Measurements from ENCODE around the gene HSCB. TPM values are rescaled to one million over a fixed set of nuclear protein-coding genes. Genes with fewer than 3 reads are reported as not detected.
A peak's percentile ranks its signal among the peaks of the same experiment; 100 is the strongest.

HSCB gene
- total and polyA plus RNA-seq, 9 of the 15 experiments (the other 6 are each of a cell fraction or from before 2014, with no cell fraction given) = 2.6 to 13.1 (median 8.6) TPM

DNA sequence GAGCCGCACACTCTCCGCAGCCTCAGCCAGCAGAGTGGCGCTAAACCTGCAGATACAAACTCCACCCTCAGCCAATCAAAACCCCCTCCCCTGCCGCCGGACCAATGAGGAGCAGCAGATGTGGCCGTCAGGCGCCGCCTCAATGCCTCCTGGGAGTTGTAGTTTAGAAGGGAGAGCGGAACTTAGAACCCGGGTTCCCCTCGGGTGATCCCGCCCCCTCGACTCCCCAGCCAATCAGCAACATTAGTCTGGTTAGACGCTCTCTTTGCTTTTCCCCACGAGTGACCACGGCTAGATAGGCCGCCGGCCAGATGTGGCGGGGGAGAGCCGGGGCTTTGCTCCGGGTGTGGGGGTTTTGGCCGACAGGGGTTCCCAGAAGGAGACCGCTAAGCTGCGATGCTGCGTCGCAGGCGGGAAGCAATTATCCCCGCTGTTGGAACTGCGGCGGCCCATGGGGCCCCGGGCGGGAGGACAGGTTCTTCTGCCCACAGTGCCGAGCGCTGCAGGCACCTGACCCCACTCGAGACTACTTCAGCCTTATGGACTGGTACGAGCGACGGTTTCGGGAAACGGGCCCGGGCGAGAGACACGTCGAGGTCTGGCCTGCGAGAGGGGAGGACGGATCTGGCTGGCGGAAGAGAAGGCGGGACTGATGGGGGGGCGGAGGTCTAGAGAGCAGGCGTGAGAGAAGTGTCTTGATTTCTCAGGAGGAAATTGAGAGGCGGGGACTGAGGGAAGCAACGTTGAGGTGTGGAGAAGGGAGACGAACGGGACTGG, at the start of gene HSCB, which contains the start of gene CHEK2 (continued):
- no peak for TF ChIP-seq ID3 (CRISPR knock-in tag; IDR thresholded peaks at IDR 0.05)
- TF ChIP-seq ID3 (tag; IDR thresholded peaks at IDR 0.05) = no peak
- TF ChIP-seq C11orf30 (IDR thresholded peaks at IDR 0.05; ENCODE audit: low read depth) = peak; percentile 49; the same call in 1 of the 2 replicates
- no peak for TF ChIP-seq HNRNPH1 (optimal IDR thresholded peaks at IDR 0.05; ENCODE audit: low read depth, low read length)
- no peak for TF ChIP-seq ZNF12 (CRISPR knock-in tag; IDR thresholded peaks at IDR 0.05)
- peak; percentile 91 for TF ChIP-seq GABPB1 (CRISPR knock-in tag; IDR thresholded peaks at IDR 0.05)
- no peak for TF ChIP-seq ZFPM2 (CRISPR knock-in tag; IDR thresholded peaks at IDR 0.05)
- peak; percentile 96 for TF ChIP-seq HCFC1 (IDR thresholded peaks at IDR 0.05; ENCODE audit: low read depth, low read length)
- TF ChIP-seq ZBTB7A (IDR thresholded peaks at IDR 0.05; ENCODE audit: borderline replicate concordance, control insufficient read depth, low read depth, low read length) = peak; percentile 83; the same call in 1 of the 2 replicates
- TF ChIP-seq SMAD3 (CRISPR knock-in tag; conservative IDR thresholded peaks at IDR 0.05) = no peak
- TF ChIP-seq NFIC (IDR thresholded peaks at IDR 0.05) = peak; percentile 48
- TF ChIP-seq, protein P1, sequence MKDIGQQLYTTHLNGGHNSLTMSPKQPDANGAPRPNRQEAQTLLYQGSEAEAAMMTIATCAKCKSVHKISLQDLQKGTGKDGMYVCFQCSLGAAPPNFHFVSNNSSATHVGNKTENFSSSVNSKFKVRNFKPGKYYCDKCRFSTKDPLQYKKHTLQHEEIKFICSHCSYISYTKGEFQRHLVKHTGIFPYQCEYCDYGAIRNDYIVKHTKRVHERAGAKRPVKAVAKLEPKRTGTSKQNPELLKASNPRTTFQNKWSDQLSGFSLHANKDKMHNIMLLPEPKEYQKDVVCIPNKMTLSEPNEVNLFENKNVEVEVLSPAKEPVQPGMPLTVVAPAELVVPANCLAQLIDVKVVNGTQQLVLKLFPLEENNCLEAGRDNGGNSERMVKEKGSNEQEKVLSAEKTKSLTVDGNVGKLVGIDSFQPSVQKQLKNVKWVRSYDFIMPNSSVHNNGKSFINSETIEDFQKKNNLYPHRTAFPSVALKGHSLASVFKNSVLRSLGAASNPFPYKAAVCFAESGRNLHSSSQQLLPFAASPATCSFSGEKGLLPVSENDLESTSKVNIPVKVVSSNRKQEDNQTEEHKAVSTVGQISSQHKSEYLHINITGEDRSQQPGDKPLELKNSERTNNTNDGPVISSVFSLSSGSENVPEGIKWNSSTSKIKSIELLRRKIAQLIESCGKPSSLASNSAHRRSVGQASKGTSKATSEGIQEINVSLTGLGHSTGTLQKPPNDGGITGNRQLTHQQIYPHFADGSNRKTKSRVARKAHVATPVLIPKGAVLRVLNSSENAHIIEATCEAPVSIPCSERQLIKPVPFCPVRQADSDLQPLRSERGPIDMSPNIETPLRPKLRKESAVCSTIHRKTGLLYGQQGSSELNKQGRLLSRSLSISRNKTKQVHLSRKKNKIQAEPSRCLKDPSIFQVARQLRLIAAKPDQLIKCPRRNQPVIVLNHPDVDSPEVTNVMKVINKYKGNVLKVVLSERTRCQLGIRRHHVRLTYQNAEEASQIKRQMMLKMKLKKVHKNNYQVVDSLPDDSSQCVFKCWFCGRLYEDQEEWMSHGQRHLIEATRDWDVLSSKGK (CRISPR knock-in tag; IDR thresholded peaks at IDR 0.05) = no peak
- TF ChIP-seq EP400 (IDR thresholded peaks at IDR 0.05) = peak; percentile 92
- TF ChIP-seq, protein P2, sequence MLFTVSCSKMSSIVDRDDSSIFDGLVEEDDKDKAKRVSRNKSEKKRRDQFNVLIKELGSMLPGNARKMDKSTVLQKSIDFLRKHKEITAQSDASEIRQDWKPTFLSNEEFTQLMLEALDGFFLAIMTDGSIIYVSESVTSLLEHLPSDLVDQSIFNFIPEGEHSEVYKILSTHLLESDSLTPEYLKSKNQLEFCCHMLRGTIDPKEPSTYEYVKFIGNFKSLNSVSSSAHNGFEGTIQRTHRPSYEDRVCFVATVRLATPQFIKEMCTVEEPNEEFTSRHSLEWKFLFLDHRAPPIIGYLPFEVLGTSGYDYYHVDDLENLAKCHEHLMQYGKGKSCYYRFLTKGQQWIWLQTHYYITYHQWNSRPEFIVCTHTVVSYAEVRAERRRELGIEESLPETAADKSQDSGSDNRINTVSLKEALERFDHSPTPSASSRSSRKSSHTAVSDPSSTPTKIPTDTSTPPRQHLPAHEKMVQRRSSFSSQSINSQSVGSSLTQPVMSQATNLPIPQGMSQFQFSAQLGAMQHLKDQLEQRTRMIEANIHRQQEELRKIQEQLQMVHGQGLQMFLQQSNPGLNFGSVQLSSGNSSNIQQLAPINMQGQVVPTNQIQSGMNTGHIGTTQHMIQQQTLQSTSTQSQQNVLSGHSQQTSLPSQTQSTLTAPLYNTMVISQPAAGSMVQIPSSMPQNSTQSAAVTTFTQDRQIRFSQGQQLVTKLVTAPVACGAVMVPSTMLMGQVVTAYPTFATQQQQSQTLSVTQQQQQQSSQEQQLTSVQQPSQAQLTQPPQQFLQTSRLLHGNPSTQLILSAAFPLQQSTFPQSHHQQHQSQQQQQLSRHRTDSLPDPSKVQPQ (CRISPR knock-in tag; IDR thresholded peaks at IDR 0.05; ENCODE audit: borderline replicate concordance) = no peak
- no peak for TF ChIP-seq U2AF2 (optimal IDR thresholded peaks at IDR 0.05; ENCODE audit: low read depth, low read length)
- no peak for TF ChIP-seq CHCHD3 (CRISPR knock-in tag; IDR thresholded peaks at IDR 0.05)
- TF ChIP-seq ZKSCAN1 (IDR thresholded peaks at IDR 0.05; ENCODE audit: low read depth, low read length) = no peak
- no peak for TF ChIP-seq SNRNP70 (optimal IDR thresholded peaks at IDR 0.05; ENCODE audit: low read depth, low read length)
- TF ChIP-seq, protein P3, sequence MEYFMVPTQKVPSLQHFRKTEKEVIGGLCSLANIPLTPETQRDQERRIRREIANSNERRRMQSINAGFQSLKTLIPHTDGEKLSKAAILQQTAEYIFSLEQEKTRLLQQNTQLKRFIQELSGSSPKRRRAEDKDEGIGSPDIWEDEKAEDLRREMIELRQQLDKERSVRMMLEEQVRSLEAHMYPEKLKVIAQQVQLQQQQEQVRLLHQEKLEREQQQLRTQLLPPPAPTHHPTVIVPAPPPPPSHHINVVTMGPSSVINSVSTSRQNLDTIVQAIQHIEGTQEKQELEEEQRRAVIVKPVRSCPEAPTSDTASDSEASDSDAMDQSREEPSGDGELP (CRISPR knock-in tag; IDR thresholded peaks at IDR 0.05; ENCODE audit: borderline replicate concordance) = peak; percentile 92
- 0 out of 2 replicates have a peak, but pooled peaks have one; percentile 15 for TF ChIP-seq SOX6 (IDR thresholded peaks at IDR 0.05)

Data from K562 (cell line).